HEK293 (cell line): Measurements from ENCODE around the gene NUP153.

Experiments used
- CTCF ChIA-PET: fragments of 350-600 bp; formaldehyde crosslinking; extraction: SDS; loops from one replicate; lab custom pipeline; 2021; ENCODE audit warnings: antibody characterized with exemption; lab: Yijun Ruan, JAX
- POLR2A ChIA-PET: fragments of 300-600 bp; formaldehyde crosslinking; extraction: SDS; loops from one replicate; lab custom pipeline; 2020; ENCODE audit warnings: antibody characterized with exemption, inconsistent platforms; lab: Yijun Ruan, JAX
- H3K27ac ChIP-seq: fragments of 200-500 bp; sonication (Bioruptor generic); 2 replicates; pipeline ENCODE4 v1.5.1; 2014; ENCODE audit warnings: low read depth, low read length, control low read depth, inconsistent platforms; ENCODE audit errors: extremely low read depth
- H3K36me3 ChIP-seq, 2 experiments: fragments of 200-500 bp in 1 of 2; sonication (Bioruptor generic) in 1 of 2; 1 replicate in 1 of 2; 2 replicates in 1 of 2; pipeline ENCODE4 v1.5.1; 2014 to 2017; ENCODE audit warnings: inconsistent platforms in 2 of 2, low read length in 2 of 2; ENCODE audit not compliant: control insufficient read depth in 2 of 2, insufficient read depth in 1 of 2
- H3K4me1 ChIP-seq: fragments of 200-500 bp; sonication (Bioruptor generic); 2 replicates; pipeline ENCODE4 v1.5.1; 2014; ENCODE audit warnings: mild to moderate bottlenecking, low read length, inconsistent platforms; ENCODE audit not compliant: control insufficient read depth, insufficient read depth
- H3K4me3 ChIP-seq: 2 replicates; pipeline ENCODE4 v1.5.1; 2011; ENCODE audit warnings: low read depth, mild to moderate bottlenecking, control low read depth, low read length, moderate library complexity
- H3K9me3 ChIP-seq: fragments of 200-500 bp; sonication (Bioruptor generic); 2 replicates; pipeline ENCODE4 v1.5.1; 2014; ENCODE audit warnings: low read depth, low read length, inconsistent platforms; ENCODE audit not compliant: control insufficient read depth, insufficient read depth
- KLF8 ChIP-seq: fragments of 450-650 bp; formaldehyde crosslinking; IDR thresholded peaks from 2 replicates; pipeline ENCODE4 v1.5.1; 2016; ENCODE audit warnings: missing biosample characterization, missing genetic modification characterization
- OVOL3 ChIP-seq: fragments of 450-650 bp; formaldehyde crosslinking; IDR thresholded peaks from 2 replicates; pipeline ENCODE4 v1.5.1; 2016; ENCODE audit warnings: missing biosample characterization, missing genetic modification characterization
- TRIM28 ChIP-seq: IDR thresholded peaks from 2 replicates; pipeline ENCODE4 v1.6.1; 2011; ENCODE audit warnings: low read length, control low read depth, borderline replicate concordance
- ZBTB21 ChIP-seq: fragments of 450-650 bp; formaldehyde crosslinking; IDR thresholded peaks from 2 replicates; pipeline ENCODE4 v1.5.1; 2017; ENCODE audit warnings: missing biosample characterization, missing genetic modification characterization
- ZNF248 ChIP-seq: fragments of 450-650 bp; formaldehyde crosslinking; IDR thresholded peaks from 2 replicates; pipeline ENCODE4 v1.5.1; 2017; ENCODE audit warnings: missing biosample characterization, missing genetic modification characterization
- ZNF37A ChIP-seq: fragments of 450-650 bp; IDR thresholded peaks from 2 replicates; pipeline ENCODE4 v1.5.1; 2018; ENCODE audit warnings: missing biosample characterization, missing genetic modification characterization
- ZNF433 ChIP-seq: fragments of 450-650 bp; formaldehyde crosslinking; IDR thresholded peaks from 2 replicates; pipeline ENCODE4 v1.5.1; 2016; ENCODE audit warnings: missing biosample characterization, missing genetic modification characterization, low read depth
- ZNF521 ChIP-seq: fragments of 450-650 bp; formaldehyde crosslinking; IDR thresholded peaks from 2 replicates; pipeline ENCODE4 v1.5.1; 2017; ENCODE audit warnings: missing biosample characterization, mild to moderate bottlenecking, missing genetic modification characterization
- ZNF560 ChIP-seq: fragments of 450-650 bp; formaldehyde crosslinking; IDR thresholded peaks from 2 replicates; pipeline ENCODE4 v1.5.1; 2017; ENCODE audit warnings: missing biosample characterization, missing genetic modification characterization, borderline replicate concordance
- ZNF830 ChIP-seq: fragments of 450-650 bp; IDR thresholded peaks from 2 replicates; pipeline ENCODE4 v1.5.0; 2018; ENCODE audit warnings: missing biosample characterization, missing genetic modification characterization, low read depth, mild to moderate bottlenecking, moderate library complexity
- ZNF843 ChIP-seq: fragments of 450-650 bp; formaldehyde crosslinking; IDR thresholded peaks from 2 replicates; pipeline ENCODE4 v1.5.1; 2016; ENCODE audit warnings: missing biosample characterization, missing genetic modification characterization
- ZSCAN16 ChIP-seq: fragments of 450-650 bp; formaldehyde crosslinking; IDR thresholded peaks from 2 replicates; pipeline ENCODE4 v1.5.1; 2016; ENCODE audit warnings: missing biosample characterization, missing genetic modification characterization
- ZSCAN30 ChIP-seq: fragments of 450-650 bp; IDR thresholded peaks from 2 replicates; pipeline ENCODE4 v1.5.1; 2018; ENCODE audit warnings: missing biosample characterization, mild to moderate bottlenecking, missing genetic modification characterization, moderate library complexity
- TF ChIP-seq, protein P1 (sequence below): fragments of 450-650 bp; formaldehyde crosslinking; IDR thresholded peaks from 2 replicates; pipeline ENCODE4 v1.5.1; 2016; ENCODE audit warnings: missing biosample characterization, missing genetic modification characterization
- TF ChIP-seq, protein P2 (sequence below): fragments of 450-650 bp; formaldehyde crosslinking; IDR thresholded peaks from 2 replicates; pipeline ENCODE4 v1.5.1; 2016; ENCODE audit warnings: missing biosample characterization, missing genetic modification characterization
- TF ChIP-seq, protein P3 (sequence below): fragments of 450-650 bp; formaldehyde crosslinking; IDR thresholded peaks from 2 replicates; pipeline ENCODE4 v1.5.1; 2017; ENCODE audit warnings: missing biosample characterization, missing genetic modification characterization
- TF ChIP-seq, protein P4 (sequence below): fragments of 450-650 bp; formaldehyde crosslinking; IDR thresholded peaks from 2 replicates; pipeline ENCODE4 v1.5.1; 2017; ENCODE audit warnings: missing biosample characterization, missing genetic modification characterization

The NUP153 gene

GRCh38 chr6:17653198-17653882 is 53.4 kb downstream of the NUP153 start:
- H3K9me3 ChIP-seq: no peaks in the 10 kb centered on the region
- no peak overlapping the region for H3K4me3 ChIP-seq
- peaks cover 80% of the 10 kb centered on the region in 2 experiments for H3K36me3 ChIP-seq
- no peak overlapping the region for H3K27ac ChIP-seq
- ChIA-PET CTCF (no interaction called here), POLR2A (no interaction called here)
- no peak for TF ChIP-seq ZNF248 (tag by site-specific recombination)
- TF ChIP-seq, protein P1, sequence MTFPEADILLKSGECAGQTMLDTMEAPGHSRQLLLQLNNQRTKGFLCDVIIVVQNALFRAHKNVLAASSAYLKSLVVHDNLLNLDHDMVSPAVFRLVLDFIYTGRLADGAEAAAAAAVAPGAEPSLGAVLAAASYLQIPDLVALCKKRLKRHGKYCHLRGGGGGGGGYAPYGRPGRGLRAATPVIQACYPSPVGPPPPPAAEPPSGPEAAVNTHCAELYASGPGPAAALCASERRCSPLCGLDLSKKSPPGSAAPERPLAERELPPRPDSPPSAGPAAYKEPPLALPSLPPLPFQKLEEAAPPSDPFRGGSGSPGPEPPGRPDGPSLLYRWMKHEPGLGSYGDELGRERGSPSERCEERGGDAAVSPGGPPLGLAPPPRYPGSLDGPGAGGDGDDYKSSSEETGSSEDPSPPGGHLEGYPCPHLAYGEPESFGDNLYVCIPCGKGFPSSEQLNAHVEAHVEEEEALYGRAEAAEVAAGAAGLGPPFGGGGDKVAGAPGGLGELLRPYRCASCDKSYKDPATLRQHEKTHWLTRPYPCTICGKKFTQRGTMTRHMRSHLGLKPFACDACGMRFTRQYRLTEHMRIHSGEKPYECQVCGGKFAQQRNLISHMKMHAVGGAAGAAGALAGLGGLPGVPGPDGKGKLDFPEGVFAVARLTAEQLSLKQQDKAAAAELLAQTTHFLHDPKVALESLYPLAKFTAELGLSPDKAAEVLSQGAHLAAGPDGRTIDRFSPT (tag by site-specific recombination): no peak
- no peak for TF ChIP-seq OVOL3 (tag by site-specific recombination)
- TF ChIP-seq ZNF830 (tag by site-specific recombination): no peak
- TF ChIP-seq ZSCAN16 (tag by site-specific recombination): no peak
- no peak for TF ChIP-seq KLF8 (tag by site-specific recombination)
- no peak for TF ChIP-seq ZBTB21
- TF ChIP-seq, protein P2, sequence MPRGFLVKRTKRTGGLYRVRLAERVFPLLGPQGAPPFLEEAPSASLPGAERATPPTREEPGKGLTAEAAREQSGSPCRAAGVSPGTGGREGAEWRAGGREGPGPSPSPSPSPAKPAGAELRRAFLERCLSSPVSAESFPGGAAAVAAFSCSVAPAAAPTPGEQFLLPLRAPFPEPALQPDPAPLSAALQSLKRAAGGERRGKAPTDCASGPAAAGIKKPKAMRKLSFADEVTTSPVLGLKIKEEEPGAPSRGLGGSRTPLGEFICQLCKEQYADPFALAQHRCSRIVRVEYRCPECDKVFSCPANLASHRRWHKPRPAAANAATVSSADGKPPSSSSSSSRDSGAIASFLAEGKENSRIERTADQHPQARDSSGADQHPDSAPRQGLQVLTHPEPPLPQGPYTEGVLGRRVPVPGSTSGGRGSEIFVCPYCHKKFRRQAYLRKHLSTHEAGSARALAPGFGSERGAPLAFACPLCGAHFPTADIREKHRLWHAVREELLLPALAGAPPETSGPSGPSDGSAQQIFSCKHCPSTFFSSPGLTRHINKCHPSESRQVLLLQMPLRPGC (tag by site-specific recombination): no peak
- TF ChIP-seq, protein P3, sequence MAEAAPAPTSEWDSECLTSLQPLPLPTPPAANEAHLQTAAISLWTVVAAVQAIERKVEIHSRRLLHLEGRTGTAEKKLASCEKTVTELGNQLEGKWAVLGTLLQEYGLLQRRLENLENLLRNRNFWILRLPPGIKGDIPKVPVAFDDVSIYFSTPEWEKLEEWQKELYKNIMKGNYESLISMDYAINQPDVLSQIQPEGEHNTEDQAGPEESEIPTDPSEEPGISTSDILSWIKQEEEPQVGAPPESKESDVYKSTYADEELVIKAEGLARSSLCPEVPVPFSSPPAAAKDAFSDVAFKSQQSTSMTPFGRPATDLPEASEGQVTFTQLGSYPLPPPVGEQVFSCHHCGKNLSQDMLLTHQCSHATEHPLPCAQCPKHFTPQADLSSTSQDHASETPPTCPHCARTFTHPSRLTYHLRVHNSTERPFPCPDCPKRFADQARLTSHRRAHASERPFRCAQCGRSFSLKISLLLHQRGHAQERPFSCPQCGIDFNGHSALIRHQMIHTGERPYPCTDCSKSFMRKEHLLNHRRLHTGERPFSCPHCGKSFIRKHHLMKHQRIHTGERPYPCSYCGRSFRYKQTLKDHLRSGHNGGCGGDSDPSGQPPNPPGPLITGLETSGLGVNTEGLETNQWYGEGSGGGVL (tag by site-specific recombination): no peak
- TF ChIP-seq TRIM28: no peak
- TF ChIP-seq ZNF521 (tag by site-specific recombination): no peak
- no peak for TF ChIP-seq ZSCAN30 (tag by site-specific recombination)
- TF ChIP-seq, protein P4, sequence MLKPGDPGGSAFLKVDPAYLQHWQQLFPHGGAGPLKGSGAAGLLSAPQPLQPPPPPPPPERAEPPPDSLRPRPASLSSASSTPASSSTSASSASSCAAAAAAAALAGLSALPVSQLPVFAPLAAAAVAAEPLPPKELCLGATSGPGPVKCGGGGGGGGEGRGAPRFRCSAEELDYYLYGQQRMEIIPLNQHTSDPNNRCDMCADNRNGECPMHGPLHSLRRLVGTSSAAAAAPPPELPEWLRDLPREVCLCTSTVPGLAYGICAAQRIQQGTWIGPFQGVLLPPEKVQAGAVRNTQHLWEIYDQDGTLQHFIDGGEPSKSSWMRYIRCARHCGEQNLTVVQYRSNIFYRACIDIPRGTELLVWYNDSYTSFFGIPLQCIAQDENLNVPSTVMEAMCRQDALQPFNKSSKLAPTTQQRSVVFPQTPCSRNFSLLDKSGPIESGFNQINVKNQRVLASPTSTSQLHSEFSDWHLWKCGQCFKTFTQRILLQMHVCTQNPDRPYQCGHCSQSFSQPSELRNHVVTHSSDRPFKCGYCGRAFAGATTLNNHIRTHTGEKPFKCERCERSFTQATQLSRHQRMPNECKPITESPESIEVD (tag by site-specific recombination): no peak
- TF ChIP-seq ZNF37A (tag by site-specific recombination): no peak
- TF ChIP-seq ZNF843 (tag by site-specific recombination): no peak
- no peak for TF ChIP-seq ZNF433 (tag by site-specific recombination)
- no peak for TF ChIP-seq ZNF560 (tag by site-specific recombination)
- H3K4me1 ChIP-seq: peaks cover 8% of the 10 kb centered on the region; the same call in 1 of the 2 replicates
